HG03558 (cell line): ENCODE results near the gene RETN.

Experiments
- ATAC-seq: cut with Tn5 transposase; IDR thresholded peaks from one replicate; pipeline ENCODE4 v1.9.1; 2021; ENCODE audit warnings: moderate number of reproducible peaks; ENCODE audit not compliant: unreplicated experiment; ENCODE audit errors: extremely low read depth

RETN gene

GRCh38 chr19:7657131-7657751 is 11.6 kb upstream of the RETN start:
- ATAC-seq, result no peak

DNA sequence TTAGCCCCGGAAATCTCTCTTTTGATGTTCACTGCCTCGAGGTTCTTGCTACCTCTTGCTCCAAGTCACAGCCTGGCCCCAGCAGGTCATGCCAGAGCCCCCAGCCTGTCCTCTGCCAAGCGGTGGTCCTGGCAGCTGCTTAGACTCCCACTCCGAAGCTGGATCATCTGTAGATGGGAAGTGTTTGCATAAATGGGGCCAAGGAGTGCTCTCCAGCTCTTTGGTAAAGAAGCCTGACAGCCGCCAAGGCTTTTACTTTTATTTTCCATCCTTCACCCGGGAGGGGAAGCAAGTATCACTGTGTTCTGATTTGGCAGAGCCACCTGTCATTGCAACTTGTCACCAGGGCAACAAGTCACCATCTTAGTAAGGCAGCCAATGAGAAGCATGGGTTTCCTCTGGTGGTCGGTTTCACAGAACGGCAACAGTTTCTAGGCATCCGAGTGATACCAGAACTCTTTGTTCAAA is 10.6 kb upstream of the RETN start:
- no peak for ATAC-seq

DNA sequence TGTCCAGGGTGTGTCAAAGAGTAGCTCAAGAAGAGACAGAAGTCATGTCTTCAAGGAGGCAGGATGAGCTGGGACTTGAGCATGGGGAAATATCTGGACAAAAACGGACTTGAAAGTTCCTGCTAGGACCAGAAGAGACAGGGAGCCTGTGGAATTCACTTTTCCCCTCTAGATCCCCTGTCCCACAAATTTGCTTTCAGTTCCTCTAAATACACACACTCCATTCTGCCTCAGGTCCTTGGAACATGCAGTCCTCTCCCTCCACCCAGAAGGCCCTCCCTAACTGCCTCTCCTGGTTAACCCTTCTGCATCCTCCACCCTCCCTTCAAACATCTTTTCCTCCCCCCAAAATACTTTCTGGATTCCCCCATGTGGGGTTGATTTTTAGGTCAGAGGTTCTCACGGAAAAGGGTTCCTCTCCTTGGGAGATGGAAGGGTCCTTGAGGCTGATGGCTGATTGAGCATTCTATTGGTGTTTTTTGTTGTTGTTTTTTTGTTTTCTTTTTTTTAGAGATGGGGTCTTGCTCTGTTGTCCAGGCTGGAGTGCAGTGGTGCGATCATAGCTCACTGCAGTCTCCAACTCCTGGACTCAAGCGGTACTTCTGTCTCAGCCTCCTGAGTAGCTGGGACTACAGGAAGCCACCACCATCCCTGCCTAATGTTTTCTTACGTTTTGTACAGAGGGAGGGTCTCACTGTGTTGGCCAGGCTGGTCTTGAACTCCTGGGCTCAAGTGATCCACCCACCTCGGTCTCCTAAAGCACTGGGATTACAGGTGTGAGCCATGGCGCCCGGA is 6.9 kb upstream of the RETN start:
- no peak for ATAC-seq

DNA sequence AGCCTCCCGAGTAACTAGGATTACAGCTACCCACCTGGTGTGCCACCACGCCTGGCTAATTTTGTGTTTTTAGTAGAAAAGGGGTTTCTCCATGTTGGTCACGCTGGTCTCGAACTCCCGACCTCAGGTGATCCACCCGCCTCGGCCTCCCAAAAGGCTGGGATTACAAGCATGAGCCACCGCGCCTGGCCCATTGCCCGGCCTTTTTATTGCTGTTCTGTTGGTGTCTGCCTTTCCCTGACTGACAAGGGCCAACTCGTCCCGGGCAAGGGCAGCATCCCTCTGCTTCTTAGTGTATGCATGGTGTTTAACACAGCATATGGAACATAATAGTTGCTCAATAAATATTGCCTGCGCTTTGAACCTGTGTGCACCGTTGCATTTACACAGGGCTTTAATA is 6.2 kb upstream of the RETN start:
- no peak for ATAC-seq

GRCh38 chr19:7663706-7664105 is 5.1 kb upstream of the RETN start:
- no peak for ATAC-seq

DNA sequence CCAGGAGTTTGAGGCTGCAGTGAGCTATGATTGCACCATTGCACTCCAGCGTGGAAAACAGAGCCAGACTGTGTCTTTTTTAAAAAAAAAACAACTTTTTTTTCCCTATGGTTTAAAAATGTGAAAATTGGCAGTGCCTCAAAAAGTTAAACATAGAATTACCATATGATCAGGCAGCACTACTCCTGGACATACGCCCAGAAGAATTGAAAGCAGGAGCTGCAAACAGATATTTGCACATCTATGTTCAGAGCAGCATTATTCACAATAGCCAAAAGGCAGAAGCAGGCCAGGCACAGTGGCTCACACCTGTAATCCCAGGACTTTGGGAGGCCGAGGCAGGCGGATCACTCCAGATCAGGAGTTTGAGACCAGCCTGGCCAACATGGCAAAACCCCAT is 3.8 kb upstream of the RETN start:
- no peak for ATAC-seq

DNA sequence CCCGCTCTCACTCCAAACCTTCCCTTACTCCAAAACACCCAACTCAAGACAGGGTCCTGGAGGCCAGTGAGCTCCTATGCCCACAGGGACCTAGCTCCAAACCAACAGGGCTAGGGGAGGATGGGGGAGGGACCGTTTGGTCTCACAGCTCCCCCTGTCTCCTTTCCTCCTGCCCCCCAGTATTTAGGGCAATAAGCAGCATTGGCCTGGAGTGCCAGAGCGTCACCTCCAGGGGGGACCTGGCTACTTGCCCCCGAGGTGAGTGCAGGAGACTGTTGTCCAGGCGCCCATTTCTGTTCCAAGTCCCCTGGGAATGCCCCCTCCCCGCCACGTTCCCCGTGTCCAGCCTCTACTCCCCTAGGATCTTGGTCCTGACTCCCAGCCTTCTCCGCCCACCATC is 792 bp downstream of the RETN start:
- ATAC-seq, result no peak

DNA sequence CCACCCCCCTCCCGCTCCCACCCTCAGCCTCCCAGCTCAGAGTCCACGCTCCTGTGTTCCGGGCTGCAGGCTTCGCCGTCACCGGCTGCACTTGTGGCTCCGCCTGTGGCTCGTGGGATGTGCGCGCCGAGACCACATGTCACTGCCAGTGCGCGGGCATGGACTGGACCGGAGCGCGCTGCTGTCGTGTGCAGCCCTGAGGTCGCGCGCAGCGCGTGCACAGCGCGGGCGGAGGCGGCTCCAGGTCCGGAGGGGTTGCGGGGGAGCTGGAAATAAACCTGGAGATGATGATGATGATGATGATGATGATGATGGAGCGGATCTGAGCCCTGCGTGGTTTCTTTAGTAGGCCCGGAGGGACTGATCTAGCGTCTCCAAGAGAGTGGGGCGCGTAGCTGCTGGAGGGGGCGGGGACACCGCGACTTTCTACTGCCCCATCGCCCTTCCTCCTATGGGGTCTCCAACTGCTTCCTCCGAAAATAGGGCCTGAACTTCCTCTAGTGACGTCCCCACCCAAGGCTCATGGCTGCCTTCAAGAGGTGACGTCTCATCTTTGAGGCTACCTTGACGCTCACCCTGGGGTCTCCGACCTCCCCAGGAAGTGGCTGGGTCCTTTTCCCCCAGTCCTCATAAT is 1.4 kb downstream of the RETN start:
- no peak for ATAC-seq

GRCh38 chr19:7670790-7671189 is 1.9 kb downstream of the RETN start:
- ATAC-seq, result no peak

DNA sequence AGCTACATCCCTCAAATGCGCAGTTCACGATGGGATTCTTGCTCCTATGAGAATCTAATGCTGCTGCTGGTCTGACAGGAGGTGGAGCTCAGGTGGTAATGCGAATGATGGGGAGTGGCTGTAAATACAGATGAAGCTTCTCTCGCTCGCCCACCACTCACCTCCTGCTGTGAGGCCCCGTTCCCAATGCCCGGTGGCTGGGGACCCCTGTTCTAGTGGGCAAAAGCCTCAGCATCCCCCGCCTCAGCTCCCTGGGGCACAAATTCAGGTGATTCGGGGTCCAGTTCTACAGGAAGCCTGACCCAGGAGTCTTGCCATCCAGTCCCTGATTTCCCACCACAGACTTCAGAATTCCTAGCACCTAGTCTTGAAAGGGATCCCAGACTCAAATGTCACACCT is 3.7 kb downstream of the RETN start:
- ATAC-seq, result no peak

DNA sequence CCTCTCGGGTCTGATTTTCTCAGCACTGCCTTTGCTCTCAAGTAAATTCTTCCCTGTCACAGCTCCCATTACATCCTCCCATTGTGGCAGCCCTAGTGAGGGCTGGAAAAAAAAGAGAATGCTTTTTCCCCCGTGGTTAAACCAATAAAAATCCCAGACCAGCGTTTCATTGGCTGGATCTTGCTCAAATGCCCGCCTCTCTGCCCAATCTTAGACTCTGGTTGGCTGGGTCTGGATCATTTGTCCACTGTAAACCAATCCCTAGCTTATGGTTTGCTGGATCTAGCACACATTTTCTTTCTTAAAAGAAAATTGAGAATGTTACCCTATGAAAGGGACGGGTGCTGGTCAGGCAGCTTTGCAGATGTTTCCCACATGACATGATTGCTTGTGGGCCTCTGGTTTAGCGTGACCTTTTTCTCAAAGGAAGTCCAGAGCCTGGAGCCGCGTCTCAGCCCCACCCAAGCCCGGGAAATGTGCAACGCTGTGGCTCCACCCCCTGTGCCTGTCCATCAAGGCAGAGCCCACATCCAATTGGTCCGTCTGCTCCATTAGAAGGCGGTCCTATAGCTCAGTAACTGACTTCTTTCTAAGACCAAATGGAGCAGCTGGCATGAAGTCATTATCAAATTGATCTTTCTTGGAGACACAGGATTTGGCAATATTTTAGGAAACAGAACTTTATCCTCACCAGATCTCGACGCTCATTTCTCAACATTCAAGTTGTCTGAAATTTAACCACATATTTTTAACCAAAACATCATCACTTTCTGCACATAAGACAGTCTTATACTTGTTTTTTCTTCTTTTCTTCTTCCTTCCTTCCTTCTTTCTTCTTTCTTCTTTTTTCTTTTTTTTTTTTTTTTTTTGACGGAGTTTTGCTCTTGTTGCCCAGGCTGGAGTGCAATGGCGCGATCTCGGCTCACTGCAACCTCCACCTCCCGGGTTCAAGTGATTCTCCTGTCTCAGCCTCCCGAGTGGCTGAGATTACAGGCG is 5.5 kb downstream of the RETN start:
- ATAC-seq, result no peak

GRCh38 chr19:7676376-7676775 is 7.5 kb downstream of the RETN start:
- ATAC-seq, result no peak

DNA sequence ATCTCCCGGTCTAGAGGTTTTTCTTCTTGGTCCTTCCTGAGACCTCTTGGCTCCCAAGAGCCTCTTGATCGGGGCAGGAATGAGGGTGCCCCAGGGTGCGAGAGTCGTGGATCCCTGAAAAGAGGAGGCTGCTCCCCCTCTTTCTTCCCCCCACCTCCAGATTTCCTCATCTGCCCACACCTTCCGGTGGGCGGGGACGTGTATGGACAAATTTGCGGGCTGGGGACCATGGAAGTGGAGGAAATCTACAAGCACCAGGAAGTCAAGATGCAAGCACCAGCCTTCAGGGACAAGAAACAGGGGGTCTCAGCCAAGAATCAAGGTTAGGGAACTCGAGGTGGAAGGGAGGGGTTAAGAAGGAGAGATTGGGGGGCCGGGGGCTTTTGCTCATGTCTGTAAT is 8.0 kb downstream of the RETN start, which contains the start of gene MCEMP1:
Gene MCEMP1, plus strand, starts transcription at position 237 of the 400 bp plus-strand sequence. Its CDS starts 31 bp downstream, at position 268.
- no peak for ATAC-seq

GRCh38 chr19:7677669-7678311 is 8.9 kb downstream of the RETN start:
- no peak for ATAC-seq

- ATAC-seq, result no peak
These were observed 10.3 kb downstream of the RETN start for GRCh38 chr19:7678971-7679751.

DNA sequence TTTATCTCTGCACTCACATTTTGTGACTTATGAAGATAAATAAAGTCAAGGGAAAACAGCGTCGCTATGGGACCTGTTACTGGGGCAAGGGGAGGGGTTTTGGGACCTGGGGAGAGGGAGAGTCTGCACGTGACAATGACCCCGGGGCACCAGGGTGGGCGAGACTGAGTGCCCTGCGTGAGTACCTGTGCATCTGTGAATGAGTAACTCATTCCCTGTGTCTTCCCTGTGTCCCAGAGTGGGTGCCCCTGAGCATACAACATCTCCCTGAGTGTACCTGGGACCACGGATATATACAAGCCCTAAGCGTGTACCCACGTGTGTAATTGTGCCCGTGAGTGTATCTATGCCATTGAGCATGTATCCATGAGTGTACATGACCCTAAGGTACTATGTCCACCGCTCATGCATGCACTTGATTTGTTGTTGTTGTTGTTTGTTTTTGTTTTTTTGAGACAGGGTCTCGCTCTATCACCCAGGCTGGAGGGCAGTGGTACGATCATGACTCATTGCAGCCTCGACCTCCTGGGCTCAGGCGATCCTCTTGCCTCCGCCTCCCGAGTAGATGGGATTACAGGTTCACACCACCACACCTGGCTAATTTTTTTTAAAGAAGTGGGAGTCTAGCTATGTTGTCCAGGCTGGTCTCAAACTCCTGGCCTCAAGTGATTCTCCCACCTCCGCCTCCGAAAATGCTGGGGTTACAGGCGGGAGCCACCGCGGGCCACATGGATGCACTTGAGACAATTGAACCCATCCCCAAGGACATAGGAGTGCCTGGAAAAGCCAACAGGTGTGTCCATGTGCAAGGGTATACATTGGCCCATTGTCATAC is 11.1 kb downstream of the RETN start:
- no peak for ATAC-seq

- ATAC-seq, result no peak
These were observed 11.9 kb downstream of the RETN start, which contains the start of gene TRAPPC5 for GRCh38 chr19:7680606-7681339. TRAPPC5 (plus strand) TSS chr19:7680833; CDS start chr19:7682254, 1,421 bp downstream.
